KMS-11 (cell line): ENCODE data around the gene SLC38A7.

ENCODE experiments used
- H2AFZ ChIP-seq: fragments of 200-600 bp; sonication (generic); 2 replicates; pipeline ENCODE4 v1.6.1; 2016; ENCODE audit warnings: antibody characterized with exemption, mixed run types, low read depth
- H3K27ac ChIP-seq: fragments of 200-600 bp; sonication (generic); 2 replicates; pipeline ENCODE4 v1.6.1; 2016; ENCODE audit warnings: mild to moderate bottlenecking, mixed run types
- H3K27me3 ChIP-seq: fragments of 200-600 bp; sonication (generic); 2 replicates; pipeline ENCODE4 v1.6.1; 2017; ENCODE audit warnings: mild to moderate bottlenecking, low read depth, mixed run types, moderate library complexity; ENCODE audit not compliant: insufficient read depth
- H3K36me3 ChIP-seq: fragments of 200-600 bp; sonication (generic); 2 replicates; pipeline ENCODE4 v1.6.1; 2017; ENCODE audit warnings: mild to moderate bottlenecking, mixed run types; ENCODE audit not compliant: insufficient read depth
- H3K4me1 ChIP-seq: fragments of 200-600 bp; sonication (generic); 2 replicates; pipeline ENCODE4 v1.6.1; 2016; ENCODE audit warnings: mild to moderate bottlenecking, low read depth, mixed run types; ENCODE audit not compliant: poor library complexity, severe bottlenecking
- H3K4me2 ChIP-seq: fragments of 200-600 bp; sonication (generic); 2 replicates; pipeline ENCODE4 v1.7.0; 2016; ENCODE audit warnings: mild to moderate bottlenecking, mixed run types
- H3K4me3 ChIP-seq: fragments of 200-600 bp; sonication (generic); IDR thresholded peaks from 2 replicates; pipeline ENCODE4 v1.6.1; 2017; ENCODE audit warnings: low read depth, low read length, mixed read lengths; ENCODE audit not compliant: insufficient read depth
- H3K79me2 ChIP-seq: fragments of 200-600 bp; sonication (generic); 2 replicates; pipeline ENCODE4 v1.6.1; 2016; ENCODE audit warnings: low read depth, mixed run types; ENCODE audit not compliant: insufficient read depth
- H3K9ac ChIP-seq: fragments of 200-600 bp; sonication (generic); 2 replicates; pipeline ENCODE4 v1.6.1; 2016; ENCODE audit warnings: mild to moderate bottlenecking, mixed run types
- H4K20me1 ChIP-seq: fragments of 200-600 bp; sonication (generic); 2 replicates; pipeline ENCODE4 v1.6.1; 2016; ENCODE audit warnings: mild to moderate bottlenecking, mixed run types; ENCODE audit not compliant: insufficient read depth
- TF ChIP-seq, protein P1 (sequence below): fragments of 200-600 bp; sonication (generic); conservative IDR thresholded peaks from 2 replicates; pipeline ENCODE4 v1.6.1; 2017; ENCODE audit warnings: low read depth, mild to moderate bottlenecking, antibody characterized with exemption, low read length, moderate library complexity, mixed read lengths

Gene SLC38A7, protein sequence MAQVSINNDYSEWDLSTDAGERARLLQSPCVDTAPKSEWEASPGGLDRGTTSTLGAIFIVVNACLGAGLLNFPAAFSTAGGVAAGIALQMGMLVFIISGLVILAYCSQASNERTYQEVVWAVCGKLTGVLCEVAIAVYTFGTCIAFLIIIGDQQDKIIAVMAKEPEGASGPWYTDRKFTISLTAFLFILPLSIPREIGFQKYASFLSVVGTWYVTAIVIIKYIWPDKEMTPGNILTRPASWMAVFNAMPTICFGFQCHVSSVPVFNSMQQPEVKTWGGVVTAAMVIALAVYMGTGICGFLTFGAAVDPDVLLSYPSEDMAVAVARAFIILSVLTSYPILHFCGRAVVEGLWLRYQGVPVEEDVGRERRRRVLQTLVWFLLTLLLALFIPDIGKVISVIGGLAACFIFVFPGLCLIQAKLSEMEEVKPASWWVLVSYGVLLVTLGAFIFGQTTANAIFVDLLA

DNA sequence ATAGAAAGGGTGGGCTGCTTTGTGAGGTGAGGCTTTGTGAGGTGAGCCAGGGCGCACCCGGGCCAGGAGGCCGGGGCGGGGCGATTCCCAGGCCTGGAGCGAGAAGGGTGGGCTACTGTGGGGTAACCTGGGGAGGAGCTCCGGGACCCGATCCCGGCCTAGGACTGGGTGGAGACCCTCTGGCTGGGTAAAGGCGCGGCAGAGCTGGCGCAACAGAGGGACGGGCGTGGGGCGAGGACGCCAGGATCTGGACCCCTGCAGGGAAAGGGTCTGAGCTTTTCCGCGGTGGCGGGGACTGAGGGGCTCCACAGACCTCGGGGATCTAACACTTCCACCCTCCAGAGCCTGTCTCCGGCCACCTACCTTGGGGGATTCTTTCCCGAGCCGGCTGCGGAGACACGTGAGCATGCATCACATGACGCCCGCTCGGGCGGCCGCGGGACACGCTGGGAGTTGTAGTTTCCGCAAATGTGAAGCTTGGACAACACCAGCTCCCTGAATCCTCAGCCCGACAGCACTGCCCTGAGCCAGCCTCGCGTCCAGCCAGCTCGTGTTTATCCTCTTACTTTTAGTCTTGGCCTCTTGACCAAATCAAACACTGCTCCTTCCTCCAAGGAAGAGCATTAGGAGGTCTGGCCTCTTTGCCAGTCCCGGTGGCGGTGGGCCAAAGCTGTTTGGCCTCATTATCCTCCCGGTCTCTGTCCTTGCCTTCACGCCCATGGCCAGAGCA lies at the start of gene SLC38A7:
Gene SLC38A7 (minus strand): TSS at position 417 of the 730 bp plus-strand sequence. CDS start 4,644 bp downstream, outside the sequence.
- Histone ChIP-seq H3K27ac (no peak within 1 kb of the TSS), H3K79me2 (no peaks in the 10 kb centered on the region), H3K27me3 (no peaks in the 10 kb centered on the region), H4K20me1 (no peaks in the 10 kb centered on the region), H3K4me2 (peak within 1 kb of the TSS; percentile 98), H3K4me3 (no peak within 1 kb of the TSS), H3K4me1 (peaks cover 7% of the 10 kb centered on the region), H3K9ac (peak within 1 kb of the TSS; percentile 67; the same call in 1 of the 2 replicates), H2AFZ (peak within 1 kb of the TSS; percentile 92), H3K36me3 (no peaks in the 10 kb centered on the region)
- TF ChIP-seq, protein P1, sequence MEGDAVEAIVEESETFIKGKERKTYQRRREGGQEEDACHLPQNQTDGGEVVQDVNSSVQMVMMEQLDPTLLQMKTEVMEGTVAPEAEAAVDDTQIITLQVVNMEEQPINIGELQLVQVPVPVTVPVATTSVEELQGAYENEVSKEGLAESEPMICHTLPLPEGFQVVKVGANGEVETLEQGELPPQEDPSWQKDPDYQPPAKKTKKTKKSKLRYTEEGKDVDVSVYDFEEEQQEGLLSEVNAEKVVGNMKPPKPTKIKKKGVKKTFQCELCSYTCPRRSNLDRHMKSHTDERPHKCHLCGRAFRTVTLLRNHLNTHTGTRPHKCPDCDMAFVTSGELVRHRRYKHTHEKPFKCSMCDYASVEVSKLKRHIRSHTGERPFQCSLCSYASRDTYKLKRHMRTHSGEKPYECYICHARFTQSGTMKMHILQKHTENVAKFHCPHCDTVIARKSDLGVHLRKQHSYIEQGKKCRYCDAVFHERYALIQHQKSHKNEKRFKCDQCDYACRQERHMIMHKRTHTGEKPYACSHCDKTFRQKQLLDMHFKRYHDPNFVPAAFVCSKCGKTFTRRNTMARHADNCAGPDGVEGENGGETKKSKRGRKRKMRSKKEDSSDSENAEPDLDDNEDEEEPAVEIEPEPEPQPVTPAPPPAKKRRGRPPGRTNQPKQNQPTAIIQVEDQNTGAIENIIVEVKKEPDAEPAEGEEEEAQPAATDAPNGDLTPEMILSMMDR, result no peak

DNA sequence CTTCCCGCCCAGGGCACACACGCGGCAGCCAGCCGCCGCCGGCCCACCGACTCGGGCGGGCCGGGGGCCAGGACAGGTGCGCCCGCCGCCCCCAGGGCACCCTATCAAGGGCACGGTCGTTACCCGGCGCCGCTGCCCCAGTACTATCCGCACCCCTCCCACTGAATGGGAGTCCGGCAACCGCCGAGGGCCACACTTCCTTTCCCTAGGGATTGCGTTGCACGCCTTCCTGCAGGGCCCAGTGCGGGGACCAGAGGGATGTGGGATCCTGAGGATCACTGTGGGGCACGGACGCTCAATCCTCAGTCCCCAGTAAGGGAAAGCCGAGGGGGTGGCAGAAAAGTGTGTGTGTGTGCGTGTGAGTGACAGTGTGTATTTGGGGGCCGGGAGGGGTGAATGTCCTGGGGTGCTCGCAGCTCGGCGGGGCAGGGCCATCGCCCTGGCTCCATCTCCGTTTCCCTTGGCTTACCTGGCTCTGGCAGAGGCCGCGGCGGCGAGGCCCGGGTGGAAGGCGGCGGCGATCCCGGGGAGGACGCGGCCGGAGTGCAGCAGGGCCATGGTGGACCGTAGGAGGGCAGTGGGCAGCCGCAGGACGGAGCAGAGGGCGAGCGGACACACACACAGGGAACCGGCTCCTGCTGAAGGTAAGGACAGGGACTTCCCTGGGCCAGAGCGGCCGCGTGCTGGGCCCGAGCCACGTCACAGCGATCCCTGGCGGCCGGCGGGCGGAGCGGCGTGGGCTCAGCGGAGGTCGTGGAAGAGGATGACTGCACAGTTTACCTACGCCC lies 49.3 kb upstream of the SLC38A7 start, which contains the start of gene GOT2:
Gene GOT2 (minus strand): TSS at position 646 of the 788 bp plus-strand sequence. CDS start 88 bp downstream, at position 558.
- Histone ChIP-seq H2AFZ (peak within 1 kb of the TSS; percentile 80), H3K79me2 (peaks cover 46% of the 10 kb centered on the region), H3K27ac (peak within 1 kb of the TSS; percentile 70), H3K4me3 (no peak within 1 kb of the TSS), H3K27me3 (no peaks in the 10 kb centered on the region), H3K4me2 (peak within 1 kb of the TSS; percentile 92), H3K4me1 (peaks cover 21% of the 10 kb centered on the region), H3K36me3 (no peaks in the 10 kb centered on the region), H3K9ac (peak within 1 kb of the TSS; percentile 92), H4K20me1 (0 out of 2 replicates have a peak, but pooled peaks cover 3% of the 10 kb centered on the region)
- TF ChIP-seq, protein P1, result peak; percentile 68

DNA sequence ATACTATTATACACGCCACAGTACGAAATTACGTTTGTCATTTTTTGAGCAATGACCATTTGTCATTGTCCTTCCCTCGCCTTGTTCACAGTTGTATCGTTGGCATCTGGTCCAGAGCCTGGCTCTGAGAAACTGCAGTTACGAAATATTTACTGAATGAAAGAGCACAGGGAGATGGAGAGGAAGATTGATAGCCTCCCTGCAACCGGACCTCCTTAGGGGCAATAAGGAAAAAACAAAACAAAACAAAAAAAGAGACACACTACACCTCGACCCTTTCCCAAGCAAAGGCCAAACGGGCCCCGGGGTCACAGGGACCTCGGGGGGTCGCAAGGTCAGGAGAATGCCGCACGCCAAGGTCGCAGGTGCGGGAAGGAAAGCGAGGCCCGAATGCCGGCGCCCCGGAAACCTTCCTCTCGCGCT lies 48.7 kb upstream of the SLC38A7 start:
- Histone ChIP-seq H2AFZ (peak overlapping the region; percentile 80), H3K27ac (peak overlapping the region; percentile 70), H3K4me2 (peak overlapping the region; percentile 92), H3K9ac (peak overlapping the region; percentile 92), H4K20me1 (0 out of 2 replicates have a peak, but pooled peaks cover 3% of the 10 kb centered on the region), H3K27me3 (no peaks in the 10 kb centered on the region), H3K4me1 (peaks cover 21% of the 10 kb centered on the region), H3K36me3 (no peaks in the 10 kb centered on the region), H3K79me2 (peaks cover 49% of the 10 kb centered on the region), H3K4me3 (no peak overlapping the region)
- TF ChIP-seq, protein P1, result no peak
